SK-N-SH (cell line): ENCODE results near the gene LILRB5.
"Not testable (repeated sequence)": the region's sequence is repeated elsewhere in the genome, so short reads cannot be mapped to it uniquely, and the experiment has no call there.

ENCODE experiments used
- CTCF ChIP-seq: fragments of 200-600 bp; sonication (generic); IDR thresholded peaks from 2 replicates; pipeline ENCODE4 v1.6.1; 2017; ENCODE audit warnings: antibody characterized with exemption, mild to moderate bottlenecking, moderate library complexity
- JUND ChIP-seq: IDR thresholded peaks from 2 replicates; pipeline ENCODE4 v1.4.0; 2012
- SMC3 ChIP-seq: IDR thresholded peaks from 2 replicates; pipeline ENCODE4 v1.6.1; 2012; ENCODE audit warnings: low read depth, low read length, improper control_type of control experiment
- TF ChIP-seq, protein P1 (sequence below): IDR thresholded peaks from 2 replicates; pipeline ENCODE4 v1.4.0; 2012; ENCODE audit warnings: low read depth, borderline replicate concordance

DNA sequence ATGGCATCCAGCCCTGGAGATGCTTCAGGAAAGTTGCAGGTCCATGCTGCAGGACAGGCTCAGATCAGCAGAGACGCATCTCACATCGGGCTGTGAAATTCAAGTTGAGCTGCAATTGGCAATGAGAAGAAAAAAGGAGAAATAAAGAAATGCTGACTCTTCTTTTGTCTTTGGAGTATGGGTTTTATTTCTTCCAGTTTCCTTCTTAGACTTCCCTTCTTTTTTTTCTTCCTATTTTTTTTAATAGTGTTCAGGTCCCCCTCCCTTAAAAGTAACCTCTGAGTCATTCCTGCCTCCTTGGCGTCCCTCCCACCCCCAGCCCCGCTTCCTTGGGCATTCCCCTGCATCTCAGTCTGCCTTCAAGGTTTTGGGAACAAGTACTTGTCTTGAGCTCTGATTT, 14.5 kb upstream of the LILRB5 start:
- not testable (repeated sequence) for TF ChIP-seq SMC3, JUND, CTCF
- TF ChIP-seq, protein P1, sequence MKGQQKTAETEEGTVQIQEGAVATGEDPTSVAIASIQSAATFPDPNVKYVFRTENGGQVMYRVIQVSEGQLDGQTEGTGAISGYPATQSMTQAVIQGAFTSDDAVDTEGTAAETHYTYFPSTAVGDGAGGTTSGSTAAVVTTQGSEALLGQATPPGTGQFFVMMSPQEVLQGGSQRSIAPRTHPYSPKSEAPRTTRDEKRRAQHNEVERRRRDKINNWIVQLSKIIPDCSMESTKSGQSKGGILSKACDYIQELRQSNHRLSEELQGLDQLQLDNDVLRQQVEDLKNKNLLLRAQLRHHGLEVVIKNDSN = not testable (repeated sequence)
